A673 (cell line): ENCODE results near the gene CAPN11.
"Not testable (repeated sequence)": the region's sequence is repeated elsewhere in the genome, so short reads cannot be mapped to it uniquely, and the experiment has no call there.

Experiments
- CTCF ChIP-seq: fragments of 300-800, 200-600 bp; sonication (generic); conservative IDR thresholded peaks from 2 replicates; pipeline ENCODE4 v1.5.1; 2017; ENCODE audit warnings: low read depth, mild to moderate bottlenecking, antibody characterized with exemption, low read length, moderate library complexity, mixed read lengths
- EZH2 ChIP-seq: fragments of 200-600 bp; sonication (generic); IDR thresholded peaks from 2 replicates; pipeline ENCODE4 v1.6.1; 2017; ENCODE audit warnings: borderline replicate concordance, low read depth, mild to moderate bottlenecking, mixed read lengths, antibody characterized with exemption, low read length; ENCODE audit not compliant: poor library complexity, severe bottlenecking

GRCh38 chr6:44231426-44231825 lies 72.8 kb downstream of the CAPN11 start:
- not testable (repeated sequence) for TF ChIP-seq CTCF, EZH2
